HCT116 (cell line): ENCODE results near the gene VWA1.

Experiments used
- CEBPB ChIP-seq: IDR thresholded peaks from 2 replicates; pipeline ENCODE4 v1.6.1; 2012; ENCODE audit warnings: low read depth
- CTCF ChIP-seq, 3 experiments: fragments of 200-600 bp in 1 of 3; sonication (generic) in 1 of 3; IDR thresholded peaks in 2 of 3; conservative IDR thresholded peaks in 1 of 3; 2 replicates each; pipeline ENCODE4 v1.5.1; 2012 to 2017; ENCODE audit warnings: low read depth in 2 of 3, low read length in 2 of 3, antibody characterized with exemption in 1 of 3, borderline replicate concordance in 1 of 3, control low read depth in 1 of 3, mild to moderate bottlenecking in 1 of 3, mixed read lengths in 1 of 3, mixed run types in 1 of 3, moderate library complexity in 1 of 3; ENCODE audit not compliant: insufficient read depth in 1 of 3
- EGR1 ChIP-seq: IDR thresholded peaks from 2 replicates; pipeline ENCODE4 v1.6.1; 2012; ENCODE audit warnings: low read depth
- EZH2 ChIP-seq: fragments of 200-600 bp; sonication (generic); IDR thresholded peaks from 2 replicates; pipeline ENCODE4 v1.6.1; 2017; ENCODE audit warnings: antibody characterized with exemption, mixed run types
- JUND ChIP-seq: IDR thresholded peaks from 2 replicates; pipeline ENCODE4 v1.6.1; 2012
- POLR2A ChIP-seq: IDR thresholded peaks from 2 replicates; pipeline ENCODE4 v1.7.0; 2011; ENCODE audit warnings: borderline replicate concordance; ENCODE audit not compliant: insufficient read depth, insufficient read length; ENCODE audit errors: extremely low read depth
- SIN3A ChIP-seq: IDR thresholded peaks from 2 replicates; pipeline ENCODE4 v1.6.1; 2012; ENCODE audit warnings: low read depth
- TCF7L2 ChIP-seq: IDR thresholded peaks from 2 replicates; pipeline ENCODE4 v1.7.0; 2011; ENCODE audit warnings: borderline replicate concordance, inconsistent platforms; ENCODE audit not compliant: insufficient read depth, insufficient read length; ENCODE audit errors: extremely low read depth
- ZBTB33 ChIP-seq: IDR thresholded peaks from 2 replicates; pipeline ENCODE4 v1.6.1; 2011; ENCODE audit warnings: mild to moderate bottlenecking, low read length, moderate library complexity; ENCODE audit not compliant: insufficient replicate concordance; ENCODE audit errors: extremely low read depth
- ZNF274 ChIP-seq: fragments of 200-500 bp; sonication (Bioruptor generic); IDR thresholded peaks from 2 replicates; pipeline ENCODE4 v1.6.1; 2014; ENCODE audit warnings: mild to moderate bottlenecking, low read depth, low read length, inconsistent platforms

- no peak for TF ChIP-seq EZH2
- no peak for TF ChIP-seq CTCF (IDR thresholded peaks at IDR 0.05 in 2 of 3, conservative IDR thresholded peaks at IDR 0.05 in 1 of 3; ENCODE audit: borderline replicate concordance in 1 of 3, insufficient read depth in 1 of 3, low read depth in 2 of 3, low read length in 2 of 3)
- TF ChIP-seq JUND, result no peak
- no peak for TF ChIP-seq EGR1
- TF ChIP-seq SIN3A, result no peak
- TF ChIP-seq TCF7L2, result no peak
- TF ChIP-seq ZBTB33, result no peak
- TF ChIP-seq POLR2A, result no peak
- no peak for TF ChIP-seq ZNF274
- no peak for TF ChIP-seq CEBPB
Measured at GRCh38 chr1:1429671-1430073, 5.8 kb upstream of the VWA1 start.
